Activated naive CD4-positive, alpha-beta T cell treated with anti-CD3 and anti-CD28 coated beads, Interleukin-2, amount 50 U/mL, for 16 hours (primary cell): ENCODE data around the gene UFSP1.

Experiments
- DNase-seq: peaks from one replicate; pipeline ENCODE4 v3.0.0-alpha.2; 2020

UFSP1 gene

DNA sequence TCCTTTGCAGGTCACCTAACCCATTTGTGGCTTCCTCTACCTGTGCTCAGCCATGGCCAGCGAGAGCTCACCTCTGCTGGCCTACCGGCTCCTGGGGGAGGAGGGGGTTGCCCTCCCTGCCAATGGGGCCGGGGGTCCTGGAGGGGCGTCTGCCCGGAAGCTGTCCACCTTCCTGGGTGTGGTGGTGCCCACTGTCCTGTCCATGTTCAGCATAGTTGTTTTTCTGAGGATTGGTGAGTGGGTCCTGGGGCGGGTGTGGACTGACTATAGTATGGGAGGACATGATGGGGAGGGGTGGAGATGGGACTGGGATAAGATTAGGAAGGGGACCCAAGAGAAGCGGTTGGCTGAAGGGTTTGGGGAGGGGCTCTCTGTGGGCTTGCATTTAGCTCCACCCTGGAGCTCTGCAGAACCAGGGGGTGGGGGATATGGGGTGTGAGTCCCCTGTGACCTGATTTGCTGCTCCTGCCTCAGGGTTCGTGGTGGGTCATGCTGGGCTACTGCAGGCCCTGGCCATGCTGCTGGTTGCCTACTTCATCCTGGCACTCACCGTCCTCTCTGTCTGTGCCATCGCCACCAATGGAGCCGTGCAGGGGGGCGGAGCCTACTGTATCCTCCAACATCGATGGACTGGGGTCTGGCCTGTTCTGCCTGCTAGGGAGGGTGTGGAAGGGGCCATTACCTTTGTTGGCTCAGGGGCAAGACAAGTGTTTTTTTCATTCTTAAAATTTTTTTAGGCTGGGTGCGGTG lies 35.2 kb downstream of the UFSP1 start:
- no peak for DNase-seq

DNA sequence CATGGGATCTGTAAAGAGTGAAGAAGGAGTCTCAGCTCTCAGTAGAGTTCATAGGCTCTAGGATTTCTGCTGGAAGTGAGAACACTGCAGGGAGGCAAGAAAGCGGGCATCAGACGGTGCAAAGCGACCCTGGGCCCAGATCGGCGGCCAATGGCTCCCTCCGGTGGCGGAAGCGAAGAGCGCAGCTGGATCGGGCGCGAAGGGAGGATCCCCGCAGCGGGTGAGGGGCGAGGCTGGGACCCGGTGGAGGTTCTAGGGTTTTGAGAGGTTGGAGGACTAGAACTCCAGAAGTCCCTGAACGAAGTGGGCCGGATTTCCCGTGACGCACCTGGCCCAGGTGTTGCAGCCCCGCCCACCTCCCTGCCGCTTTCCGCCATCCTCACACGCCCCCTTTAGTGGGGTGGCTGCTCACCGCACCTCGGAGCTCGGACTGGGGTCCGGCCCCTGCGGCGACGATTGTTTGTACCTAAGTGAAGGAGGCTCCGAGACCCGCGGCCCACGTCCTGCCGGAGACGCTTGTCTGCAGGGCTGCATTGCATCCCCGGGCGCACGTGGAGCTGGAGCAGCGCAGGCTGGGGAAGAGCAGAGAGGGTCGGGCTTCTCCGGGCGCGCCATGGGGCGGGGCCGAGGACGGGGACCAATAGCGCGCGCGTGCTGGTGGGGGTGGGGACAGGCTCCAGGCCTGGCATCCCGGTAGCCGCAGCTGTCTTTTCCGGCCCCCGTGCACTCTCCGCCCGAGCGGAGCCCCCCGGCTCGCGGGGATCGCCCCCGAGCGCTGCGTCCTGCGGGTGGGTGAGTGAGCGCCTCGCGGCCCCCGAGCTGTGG lies 37.3 kb downstream of the UFSP1 start, which contains the start of gene SLC12A9:
SLC12A9 (plus strand) TSS at position 666 of the 825 bp plus-strand sequence. CDS start 1,485 bp downstream, outside the sequence.
- DNase-seq: peak; percentile 89

DNA sequence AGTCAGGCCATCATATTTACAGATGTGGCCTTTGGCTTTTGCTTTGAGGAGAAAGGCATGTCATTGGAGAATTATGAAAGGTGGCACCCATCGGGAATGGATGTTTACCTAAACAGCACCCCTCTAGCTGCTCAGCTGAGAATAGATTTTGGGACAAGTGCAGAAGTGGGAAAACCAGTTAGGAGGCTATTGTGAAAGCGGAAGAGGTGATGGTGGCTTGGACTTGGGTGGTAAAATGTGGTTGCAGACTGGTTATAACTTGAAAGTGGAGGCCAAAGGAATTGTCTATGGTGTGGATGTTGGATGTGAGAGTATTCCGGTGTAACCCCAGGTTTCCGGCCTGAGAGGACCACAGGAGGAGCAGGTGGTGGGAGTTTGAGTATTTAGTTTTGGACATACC lies 42.2 kb downstream of the UFSP1 start:
- no peak for DNase-seq

DNA sequence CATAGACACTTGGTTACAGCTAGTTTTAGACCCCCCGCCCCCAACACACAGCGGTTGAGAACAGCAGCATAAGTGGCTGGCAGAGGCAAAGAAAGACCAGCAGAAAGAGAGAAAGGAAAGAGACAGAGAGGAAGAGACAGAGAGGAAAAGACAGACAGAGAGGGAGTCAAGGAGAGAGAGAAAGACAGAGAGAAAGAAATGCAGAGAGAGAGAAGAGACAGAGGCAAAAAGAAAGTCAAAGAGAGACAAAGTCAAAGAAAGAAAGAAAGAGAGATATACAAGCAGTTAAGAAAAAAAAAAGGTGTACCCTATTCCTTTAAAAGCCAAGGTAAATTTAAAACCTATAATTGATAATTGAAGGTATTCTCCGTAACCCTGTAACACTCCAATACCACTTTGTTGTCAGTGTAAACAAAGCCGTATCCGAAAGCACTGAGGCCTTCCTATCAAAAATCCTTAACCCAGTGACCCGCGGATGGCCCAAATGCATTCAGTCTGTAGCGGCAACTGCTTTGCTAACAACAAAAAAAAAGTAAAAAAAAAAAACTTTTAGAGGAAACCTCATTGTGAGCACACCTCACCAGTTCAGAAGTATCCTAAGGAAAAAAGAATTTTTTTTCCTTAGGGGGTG lies 48.9 kb downstream of the UFSP1 start:
- no peak for DNase-seq

DNA sequence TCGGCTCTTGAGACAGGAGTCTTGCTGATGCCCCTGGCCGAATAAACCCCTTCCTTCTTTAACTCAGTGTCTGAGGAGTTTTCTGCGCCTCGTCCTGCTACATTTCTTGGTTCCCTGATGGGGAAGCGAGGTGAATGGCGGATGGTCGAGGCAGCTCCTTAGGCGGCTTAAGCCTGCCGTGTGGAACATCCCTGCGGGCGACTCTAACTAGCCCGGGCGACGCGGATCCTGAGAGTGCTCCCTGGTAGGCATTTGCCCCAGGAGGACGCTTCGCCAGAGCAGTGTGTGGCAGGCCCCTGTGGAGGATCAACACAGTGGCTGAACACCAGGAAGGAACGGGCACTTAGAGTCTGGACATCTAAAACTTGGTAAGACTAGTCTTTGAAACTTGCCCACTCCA lies 50.2 kb downstream of the UFSP1 start:
- no peak for DNase-seq
